ENCODE data around the gene DSCAML1. TPM values are rescaled to one million over a fixed set of nuclear protein-coding genes. Genes with fewer than 3 reads are reported as not detected.

Gene DSCAML1
- total RNA-seq, 1 donor from 2014 or later: 1.3 TPM

- Histone ChIP-seq H3K27me3 (no peaks in the 10 kb centered on the region), H3K27ac (no peak overlapping the region), H3K4me3 (no peak overlapping the region), H3K9me3 (no peaks in the 10 kb centered on the region), H3K4me1 (peaks cover 45% of the 10 kb centered on the region), H3K36me3 (no peaks in the 10 kb centered on the region)
- ATAC-seq (peak; percentile 30), DNase-seq (peak; percentile 71)
- TF ChIP-seq CTCF (IDR thresholded peaks at IDR 0.05): peak; percentile 54
- intact Hi-C loops (cut with DNase I): loop anchor here (10.0 kb wide), 1 partner anchor 232 kb away; no protein-coding TSS in a partner anchor
Observed at GRCh38 chr11:117822074-117823033, 25.3 kb upstream of the DSCAML1 start.

DNA sequence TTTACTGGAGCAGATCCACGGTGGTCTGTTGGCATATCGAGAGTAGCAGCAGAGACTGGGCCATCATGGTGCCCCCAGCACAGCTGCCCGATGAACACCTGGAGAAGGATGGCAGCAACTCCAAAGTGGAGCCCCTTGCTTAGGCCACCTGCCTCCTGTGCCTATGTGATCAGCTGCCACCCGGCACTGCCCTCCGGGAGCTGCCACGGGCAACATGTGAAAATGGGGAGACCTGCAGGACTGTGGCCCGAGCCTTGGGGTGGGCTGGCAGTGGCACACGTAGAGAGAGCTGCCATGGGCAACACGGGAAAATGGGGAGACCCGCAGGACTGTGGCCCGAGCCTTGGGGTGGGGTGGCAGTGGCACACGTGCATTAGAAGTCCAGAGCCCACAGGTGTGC lies 24.4 kb upstream of the DSCAML1 start:
- ATAC-seq (no peak), DNase-seq (peak; percentile 43)
- no peaks in the 10 kb centered on the region for H3K9me3 ChIP-seq
- intact Hi-C loops (cut with DNase I): loop anchor here (10.0 kb wide), 1 partner anchor 233 kb away; no protein-coding TSS in a partner anchor
- no peak overlapping the region for H3K27ac ChIP-seq
- H3K36me3 ChIP-seq: no peaks in the 10 kb centered on the region
- H3K4me3 ChIP-seq: no peak overlapping the region
- no peaks in the 10 kb centered on the region for H3K27me3 ChIP-seq
- H3K4me1 ChIP-seq: peaks cover 53% of the 10 kb centered on the region
- TF ChIP-seq CTCF (IDR thresholded peaks at IDR 0.05): no peak

- no peak overlapping the region for H3K4me3 ChIP-seq
- no peaks in the 10 kb centered on the region for H3K27me3 ChIP-seq
- no peaks in the 10 kb centered on the region for H3K36me3 ChIP-seq
- TF ChIP-seq CTCF (IDR thresholded peaks at IDR 0.05): no peak
- H3K9me3 ChIP-seq: no peaks in the 10 kb centered on the region
- H3K27ac ChIP-seq: no peak overlapping the region
- DNase-seq: no peak
- no peak for ATAC-seq
- H3K4me1 ChIP-seq: peaks cover 61% of the 10 kb centered on the region
- intact Hi-C loops (cut with DNase I): loop anchor here (10.0 kb wide), 1 partner anchor 234 kb away; no protein-coding TSS in a partner anchor
Observed at GRCh38 chr11:117820516-117820915, 23.5 kb upstream of the DSCAML1 start.

DNA sequence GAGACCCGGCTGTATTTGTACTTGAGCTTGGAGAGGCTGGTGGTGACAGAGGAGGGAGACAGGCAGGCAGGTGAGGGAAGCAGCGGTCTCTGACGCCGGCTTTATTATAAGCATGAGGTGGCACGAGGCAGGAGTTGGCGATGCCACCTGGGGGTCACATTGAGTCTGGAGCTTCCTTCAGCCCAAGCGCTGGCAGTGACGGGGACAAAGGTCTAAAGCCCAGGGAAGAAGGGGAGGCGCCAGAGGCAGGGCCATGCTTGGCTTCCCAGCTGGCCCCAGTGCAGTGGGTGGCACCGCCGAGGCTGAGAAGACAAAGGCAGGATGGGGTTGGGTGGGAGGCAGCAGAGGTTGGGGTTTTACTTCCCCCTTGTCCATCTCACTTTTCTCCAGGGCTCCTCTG lies 23.1 kb upstream of the DSCAML1 start:
- ATAC-seq (no peak), DNase-seq (no peak)
- no peaks in the 10 kb centered on the region for H3K27me3 ChIP-seq
- H3K36me3 ChIP-seq: no peaks in the 10 kb centered on the region
- no peak overlapping the region for H3K4me3 ChIP-seq
- no peak overlapping the region for H3K27ac ChIP-seq
- TF ChIP-seq CTCF (IDR thresholded peaks at IDR 0.05): no peak
- H3K4me1 ChIP-seq: peaks cover 61% of the 10 kb centered on the region
- intact Hi-C loops (cut with DNase I): loop anchor here (10.0 kb wide), 1 partner anchor 235 kb away; no protein-coding TSS in a partner anchor
- H3K9me3 ChIP-seq: no peaks in the 10 kb centered on the region

DNA sequence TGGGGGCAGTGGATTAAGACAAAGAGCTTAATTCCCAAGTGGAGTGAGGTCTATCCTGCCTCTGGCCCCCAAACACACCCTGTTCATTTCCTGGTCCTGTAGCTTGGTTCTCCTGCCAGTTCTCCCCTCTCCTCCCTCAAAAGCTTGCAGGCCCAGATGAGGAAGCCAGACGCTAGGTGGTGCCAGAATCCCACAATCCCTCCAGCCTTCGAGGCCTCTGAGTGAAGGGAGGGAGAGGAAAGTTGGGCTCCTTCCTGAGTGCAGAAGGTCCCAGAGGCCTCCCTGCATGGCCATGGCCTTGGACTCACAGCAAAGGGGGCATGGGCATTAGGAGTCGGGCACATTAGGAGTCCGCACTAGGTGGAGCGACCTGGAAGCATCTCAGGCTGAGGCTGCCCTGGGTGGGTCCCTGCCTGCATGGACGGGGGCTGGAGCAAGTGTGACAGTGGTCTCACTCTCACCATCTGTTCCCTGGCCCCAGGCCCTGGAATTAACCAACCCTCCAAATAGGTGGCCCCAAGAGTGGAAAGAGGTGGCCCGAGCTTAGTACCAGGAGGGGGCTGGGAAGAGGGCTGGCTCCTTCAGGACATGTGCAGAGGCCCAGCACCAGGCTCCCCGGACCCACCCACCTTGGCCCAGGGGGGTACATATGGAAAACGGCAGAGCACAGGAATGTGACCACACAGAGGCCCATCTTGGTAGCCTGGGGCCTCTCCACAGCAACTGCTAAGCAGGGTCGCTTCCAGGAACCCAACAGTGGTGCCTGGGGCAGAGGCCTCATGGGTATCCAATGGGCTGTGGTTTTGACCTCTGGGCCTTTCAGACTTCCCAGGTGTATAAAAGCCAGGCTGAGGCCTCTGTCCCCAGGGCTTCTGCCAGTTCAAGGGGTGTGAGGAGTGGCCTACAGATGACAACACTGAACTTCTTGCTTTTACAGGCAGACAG lies 22.4 kb upstream of the DSCAML1 start:
- Histone ChIP-seq H3K4me3 (no peak overlapping the region), H3K27me3 (no peaks in the 10 kb centered on the region), H3K4me1 (peaks cover 61% of the 10 kb centered on the region), H3K9me3 (no peaks in the 10 kb centered on the region), H3K27ac (no peak overlapping the region), H3K36me3 (no peaks in the 10 kb centered on the region)
- ATAC-seq (peak; percentile 42), DNase-seq (no peak)
- TF ChIP-seq CTCF (IDR thresholded peaks at IDR 0.05): peak; percentile 50
- intact Hi-C loops (cut with DNase I): loop anchor here (10.0 kb wide), 1 partner anchor 235 kb away; no protein-coding TSS in a partner anchor
